ENCODE results near the gene KDM5A. TPM values are rescaled to one million over a fixed set of nuclear protein-coding genes. Genes with fewer than 3 reads are reported as not detected.

Gene KDM5A
- total RNA-seq, result 55.2 and 59.5 TPM in 2 replicates

DNA sequence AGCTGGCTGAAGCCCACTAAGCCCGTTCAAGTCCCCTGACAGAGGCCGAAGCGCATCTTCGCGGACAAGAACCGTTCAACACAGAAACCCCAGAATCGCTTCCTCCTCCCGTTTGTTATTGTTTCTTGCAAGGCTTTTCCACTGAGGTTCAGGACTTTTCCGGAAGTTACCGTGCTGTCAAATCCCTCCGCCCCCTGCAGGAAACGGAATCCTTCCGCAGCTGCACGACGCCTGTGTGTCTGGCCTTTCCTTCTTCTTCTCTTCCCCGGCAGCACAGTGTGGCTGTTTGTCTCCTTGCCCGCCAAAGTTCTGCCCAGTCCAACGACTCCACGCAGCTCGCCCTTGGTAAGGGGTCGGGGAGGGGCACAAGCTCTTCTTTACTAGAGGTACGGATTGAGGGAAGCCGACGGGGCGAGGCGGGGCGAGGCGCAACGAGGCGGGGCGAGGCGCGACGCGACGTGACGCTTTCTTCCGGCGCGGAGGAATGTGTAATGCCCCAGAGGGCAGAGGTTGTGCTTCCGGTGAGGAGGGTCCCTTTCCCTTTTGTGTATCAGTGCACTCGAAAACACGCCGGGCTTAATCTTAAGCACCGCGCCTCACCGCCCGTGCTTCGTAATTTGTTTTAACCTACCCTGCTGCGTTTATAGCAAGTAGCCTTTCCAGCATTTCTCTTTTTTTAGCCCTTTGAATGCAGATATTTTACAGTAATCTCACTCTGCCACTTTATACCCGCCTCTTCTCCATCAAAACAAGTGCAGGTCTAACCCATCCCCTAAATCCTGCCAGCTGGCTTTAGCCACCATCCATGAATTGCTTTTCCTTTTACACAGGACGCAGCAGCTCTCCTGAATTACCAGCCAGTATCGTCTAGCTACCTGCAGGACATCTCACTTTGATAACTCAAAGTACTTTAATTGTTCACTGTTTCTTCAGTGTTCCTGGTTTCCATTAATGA lies at the start of gene KDM5A:
TSS of gene KDM5A (minus strand) at position 179 of the 955 bp plus-strand sequence. CDS start 229 bp downstream, outside the sequence.

DNA sequence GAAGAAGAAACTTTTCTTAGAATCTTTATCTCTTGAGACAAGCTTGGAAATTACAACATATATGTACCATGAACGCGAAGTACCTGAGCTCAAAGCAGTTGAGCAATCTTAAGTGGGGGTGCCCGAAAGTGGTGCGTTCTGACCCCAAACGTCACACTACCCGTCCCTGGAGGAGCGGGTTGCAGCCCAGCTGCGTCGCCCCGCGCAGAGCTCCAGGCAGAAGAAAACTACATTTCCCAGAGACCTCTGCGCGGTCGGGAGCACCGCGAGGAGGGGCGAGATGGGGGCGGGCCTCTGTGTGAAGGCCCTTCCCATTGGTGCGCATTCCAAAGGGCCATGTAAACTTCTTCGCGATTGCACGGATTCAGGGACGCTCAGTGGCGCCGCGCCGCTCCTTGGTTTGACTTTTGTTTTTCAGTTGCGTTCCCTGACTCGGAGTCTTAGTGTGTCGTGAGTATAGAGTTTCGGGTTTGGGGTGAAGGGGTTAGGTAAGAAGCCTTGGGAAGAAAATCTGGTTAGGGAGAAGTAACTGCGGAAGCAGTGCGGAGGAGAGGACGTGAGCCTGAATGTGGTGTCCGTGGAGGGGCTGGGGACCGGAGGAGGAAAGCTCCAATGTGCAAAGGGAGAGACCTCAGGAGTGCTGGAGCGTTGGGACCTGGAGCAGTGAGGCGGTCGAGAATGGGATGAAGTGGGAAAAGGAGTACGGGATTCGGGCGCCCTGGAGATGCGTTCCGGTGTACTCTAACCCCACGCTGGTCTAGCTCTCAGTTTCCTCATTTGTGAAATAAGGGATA lies 12.3 kb upstream of the KDM5A start, which contains the start of gene CCDC77:
TSS of gene CCDC77 (plus strand) at position 410 of the 794 bp plus-strand sequence. CDS start 7,740 bp downstream, outside the sequence.

DNA sequence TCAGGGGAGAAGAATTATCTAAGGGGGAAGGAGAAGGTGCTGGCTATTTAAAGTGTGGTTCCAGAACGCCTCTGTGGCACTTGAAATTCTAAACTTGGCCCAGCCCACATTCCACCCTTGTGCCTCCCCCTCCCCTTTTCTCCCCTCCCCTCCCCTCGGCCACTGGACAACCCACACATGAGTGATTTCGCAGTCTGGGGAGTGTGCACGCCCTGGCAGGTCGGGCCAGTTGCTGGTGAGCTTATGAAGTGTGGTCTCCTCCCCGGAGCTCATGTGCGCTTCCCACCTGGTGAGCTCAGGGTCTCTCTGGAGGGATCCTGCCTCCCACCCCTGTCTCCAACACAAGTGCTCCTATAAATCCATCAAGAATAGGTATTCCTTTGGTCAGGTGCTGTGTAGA lies 126.3 kb downstream of the KDM5A start, which contains the start of gene SLC6A13:
TSS of gene SLC6A13 (minus strand) at position 20 of the 400 bp plus-strand sequence. CDS start 2,784 bp downstream, outside the sequence.

Other genes starting within 250 kb of the KDM5A start
- 0.12 TPM in 1 of 2 replicates, not detected in the other for gene SLC6A12, start 175.2 kb downstream of the KDM5A start, total RNA-seq
- gene SLC6A13, start 126.5 kb downstream of the KDM5A start, total RNA-seq, result 0.13 and 0.19 TPM in 2 replicates
- gene CCDC77, start 12.3 kb upstream of the KDM5A start, total RNA-seq, result 7.4 and 8.9 TPM in 2 replicates
- gene B4GALNT3, start 70.6 kb upstream of the KDM5A start, total RNA-seq, result under 0.01 and 0.12 TPM in 2 replicates

Data from aortic smooth muscle cell (primary cell).